Fibroblast of gingiva (primary cell): ENCODE data around the gene SND1.
A peak's percentile ranks its signal among the peaks of the same experiment; 100 is the strongest.

Experiments
- DNase-seq: peaks from one replicate; pipeline ENCODE4 v3.0.0-alpha.2; 2011; ENCODE audit warnings: low read depth

SND1 gene

DNA sequence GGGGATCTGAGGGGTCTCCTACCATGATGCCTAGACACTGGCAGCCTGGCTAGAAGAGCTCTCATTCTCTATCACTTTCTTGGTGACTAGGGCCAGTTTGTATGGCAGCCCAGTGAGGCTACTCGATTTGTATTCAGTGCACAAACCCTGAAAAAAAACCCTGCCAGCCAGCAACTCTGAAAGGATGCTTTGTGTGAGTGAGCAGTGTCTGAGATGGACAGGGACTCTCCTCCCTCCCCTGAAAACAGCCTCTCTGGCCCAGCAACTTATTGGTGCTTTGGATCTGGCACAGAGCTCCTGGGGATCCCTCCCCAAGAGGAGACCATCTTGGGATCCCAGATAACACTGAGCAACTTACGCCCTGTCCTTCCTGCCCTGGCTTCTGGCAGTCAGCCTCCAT is 390.0 kb downstream of the SND1 start:
- no peak for DNase-seq

DNA sequence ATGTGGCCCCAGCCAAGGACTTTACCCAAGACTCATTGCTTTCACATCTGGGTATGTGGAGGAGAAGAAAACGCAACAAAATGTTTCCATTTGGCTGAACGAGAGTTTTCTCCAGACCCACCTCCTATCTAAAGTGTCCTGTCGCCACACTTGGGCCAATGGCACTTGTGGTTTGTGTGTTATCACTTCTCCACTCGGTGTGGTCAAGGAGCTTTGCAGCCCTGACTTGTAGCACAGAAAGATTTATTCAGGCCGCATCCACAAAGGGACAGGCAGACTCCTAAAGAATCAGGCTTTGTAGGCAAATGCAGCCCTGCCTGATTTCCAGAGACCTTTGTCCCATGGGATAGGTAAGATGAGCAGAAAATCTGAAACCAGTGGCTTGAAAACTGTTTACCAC is 392.1 kb downstream of the SND1 start:
- DNase-seq = no peak

GRCh38 chr7:128045158-128045557 is 393.2 kb downstream of the SND1 start:
- no peak for DNase-seq

DNA sequence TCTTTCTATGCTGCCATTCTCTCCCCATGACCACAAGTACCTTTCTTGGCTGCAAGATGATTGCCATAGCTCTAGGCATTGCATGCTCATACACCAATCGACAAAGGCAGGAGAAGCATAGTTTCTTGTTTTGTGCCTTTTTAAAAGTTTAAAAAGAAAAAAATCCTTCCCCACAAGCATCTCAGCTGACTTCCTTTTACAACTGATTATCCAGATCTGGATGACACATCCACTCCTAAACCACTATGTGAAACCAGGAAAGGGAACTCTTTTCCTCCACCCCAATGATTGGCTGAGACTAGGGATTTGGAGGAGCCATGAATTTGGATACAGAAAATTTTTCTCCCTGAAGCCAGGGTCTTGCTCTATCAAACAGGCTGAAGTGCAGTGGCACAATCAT is 393.8 kb downstream of the SND1 start:
- DNase-seq = no peak

GRCh38 chr7:128052404-128052803 is 400.4 kb downstream of the SND1 start:
- DNase-seq = no peak

DNA sequence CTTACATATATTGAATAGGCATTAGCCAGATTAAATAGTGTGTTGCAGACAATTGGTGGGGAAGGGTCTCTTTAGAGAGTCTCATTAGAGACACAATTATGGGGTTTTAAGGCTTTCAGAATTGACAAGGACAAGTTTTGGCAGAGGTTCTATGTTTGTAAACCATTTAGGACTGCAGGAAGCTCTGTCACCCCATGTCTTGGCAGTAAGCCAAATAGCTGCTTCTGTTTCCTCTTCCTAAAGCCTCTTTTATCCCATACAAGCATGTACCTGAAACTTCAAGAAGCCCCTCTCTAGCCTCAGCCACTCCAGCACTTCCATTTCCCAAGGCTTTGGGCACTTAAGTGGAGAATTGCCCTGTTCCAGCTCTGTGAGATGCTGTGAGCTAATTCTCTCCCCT is 401.0 kb downstream of the SND1 start:
- DNase-seq = no peak

GRCh38 chr7:128053991-128054390 is 402.0 kb downstream of the SND1 start:
- DNase-seq = no peak

DNA sequence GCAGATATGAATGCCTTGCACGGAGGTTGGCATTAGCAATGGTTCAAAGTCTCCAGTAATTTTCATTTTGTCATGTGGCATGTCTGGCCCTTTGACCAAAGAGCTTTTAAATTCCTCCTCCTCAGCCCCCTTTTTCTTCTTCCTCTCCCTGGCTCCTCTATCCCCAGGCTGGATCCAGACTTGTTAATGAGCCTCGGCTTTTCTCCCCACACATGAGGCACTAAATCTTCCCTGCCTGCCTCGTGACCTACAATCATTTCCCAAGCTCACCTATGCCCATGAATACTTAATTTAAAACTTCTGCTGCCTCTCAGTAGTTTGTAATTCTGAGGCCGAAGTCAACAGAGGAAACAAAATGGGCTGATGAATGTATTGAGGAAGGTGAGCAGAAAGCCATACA is 402.5 kb downstream of the SND1 start:
- DNase-seq = no peak

- no peak for DNase-seq
Observed at GRCh38 chr7:128055637-128056036, 403.6 kb downstream of the SND1 start.

- peak; percentile 69 for DNase-seq
Observed at GRCh38 chr7:128056901-128057300, 404.9 kb downstream of the SND1 start.

- no peak for DNase-seq
Observed at GRCh38 chr7:128057909-128058308, 405.9 kb downstream of the SND1 start.

DNA sequence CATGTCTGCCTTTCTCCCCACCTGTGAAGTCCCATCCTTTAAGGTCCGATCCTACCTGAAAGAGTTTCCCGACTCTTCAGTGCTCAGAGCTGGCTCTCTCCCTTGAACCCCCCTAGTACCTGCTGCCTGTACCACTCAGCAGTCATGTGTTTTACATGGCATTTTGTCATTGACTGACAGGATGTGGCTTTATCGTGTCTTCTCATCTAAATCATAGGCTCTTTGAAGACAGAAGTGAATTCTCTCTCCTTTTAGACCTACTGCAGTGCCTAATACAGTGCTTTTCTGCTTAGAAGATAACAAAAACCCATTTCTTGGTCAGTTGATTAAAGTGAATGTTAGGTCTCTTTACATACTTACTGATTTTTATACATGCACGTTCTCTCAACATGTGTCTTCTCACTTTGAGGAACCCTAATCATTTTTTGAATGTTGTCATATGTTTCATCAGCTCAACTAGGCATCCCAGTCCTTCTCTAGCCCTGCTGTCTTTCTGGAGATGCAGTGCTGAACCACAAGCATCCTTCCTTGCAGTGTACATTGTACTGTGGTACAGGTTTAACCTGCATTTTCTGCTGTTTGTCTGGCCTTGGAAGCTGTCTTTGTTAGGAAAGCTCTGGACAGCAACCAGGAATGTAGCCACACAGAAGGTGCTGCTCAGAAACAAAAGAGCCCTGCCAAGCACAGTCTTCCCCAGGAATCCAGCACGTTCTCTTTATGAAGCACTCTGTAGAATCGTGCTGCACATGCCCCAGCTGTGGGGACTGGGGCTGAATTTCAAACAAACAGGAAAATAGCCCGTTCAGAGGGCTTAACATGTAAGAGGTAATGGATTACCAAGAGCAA is 407.4 kb downstream of the SND1 start:
- no peak for DNase-seq

- no peak for DNase-seq
Observed at GRCh38 chr7:128060018-128060417, 408.0 kb downstream of the SND1 start.

GRCh38 chr7:128063088-128063487 is 411.1 kb downstream of the SND1 start:
- DNase-seq = no peak

DNA sequence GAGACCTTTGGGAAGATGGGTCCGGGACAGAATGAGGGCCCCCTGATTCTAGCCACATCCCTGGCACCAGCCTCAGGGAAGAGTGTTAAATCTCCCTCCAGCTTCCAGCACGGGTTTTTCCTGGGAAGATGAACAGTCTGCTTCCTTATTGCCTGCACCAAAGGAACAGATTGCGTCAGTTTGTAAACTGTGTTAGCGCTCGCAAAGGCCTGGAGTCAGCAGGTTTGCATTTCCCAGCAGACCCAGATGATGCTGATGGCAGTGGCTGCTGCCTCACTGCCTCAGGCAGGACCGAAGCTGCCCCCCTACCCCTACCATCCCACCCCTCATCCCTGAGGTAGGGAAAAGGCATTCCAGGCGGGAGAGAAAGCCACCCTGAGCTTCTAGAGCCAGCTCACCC is 413.9 kb downstream of the SND1 start:
- no peak for DNase-seq

DNA sequence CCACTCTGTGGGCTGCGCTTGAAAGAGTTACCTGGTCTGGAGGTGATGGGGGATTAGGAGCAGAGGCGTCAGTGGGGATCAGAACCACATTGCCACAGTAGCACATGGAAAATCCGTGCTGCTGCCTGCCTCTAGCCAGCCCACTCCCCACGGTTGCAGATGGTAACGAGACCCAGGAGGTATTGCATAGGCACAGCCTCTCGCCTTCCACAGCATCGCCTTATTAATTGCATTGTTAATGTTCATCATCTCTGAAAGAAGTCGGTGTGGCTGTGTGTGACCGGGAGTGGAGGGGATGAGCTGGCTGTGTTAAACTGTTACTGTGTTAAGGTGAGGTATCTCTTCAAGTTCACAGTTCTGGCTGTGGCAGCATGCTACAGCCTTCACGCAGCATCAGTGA is 414.4 kb downstream of the SND1 start:
- no peak for DNase-seq

GRCh38 chr7:128066858-128067257 is 414.9 kb downstream of the SND1 start:
- no peak for DNase-seq

DNA sequence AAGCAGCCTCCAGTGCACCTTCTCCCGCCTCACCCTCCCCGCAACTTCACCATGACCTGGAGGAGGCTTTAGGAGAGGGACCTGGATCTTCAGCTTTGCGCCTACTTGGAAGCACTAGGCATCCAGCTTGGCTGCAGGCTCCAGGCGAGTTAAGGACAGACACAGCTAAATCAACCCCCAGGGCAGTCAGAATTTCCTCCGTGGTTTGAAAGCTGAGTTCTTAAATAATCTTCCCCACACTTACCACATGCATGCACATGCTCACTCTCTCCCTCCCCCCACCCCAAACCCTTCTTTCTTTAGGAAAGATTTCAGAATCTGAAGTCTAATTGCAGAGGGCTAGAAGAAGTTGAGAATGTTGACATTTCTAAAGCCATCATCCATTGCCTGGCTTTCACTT is 416.0 kb downstream of the SND1 start:
- no peak for DNase-seq

- no peak for DNase-seq
Observed at GRCh38 chr7:128068785-128069184, 416.8 kb downstream of the SND1 start.

DNA sequence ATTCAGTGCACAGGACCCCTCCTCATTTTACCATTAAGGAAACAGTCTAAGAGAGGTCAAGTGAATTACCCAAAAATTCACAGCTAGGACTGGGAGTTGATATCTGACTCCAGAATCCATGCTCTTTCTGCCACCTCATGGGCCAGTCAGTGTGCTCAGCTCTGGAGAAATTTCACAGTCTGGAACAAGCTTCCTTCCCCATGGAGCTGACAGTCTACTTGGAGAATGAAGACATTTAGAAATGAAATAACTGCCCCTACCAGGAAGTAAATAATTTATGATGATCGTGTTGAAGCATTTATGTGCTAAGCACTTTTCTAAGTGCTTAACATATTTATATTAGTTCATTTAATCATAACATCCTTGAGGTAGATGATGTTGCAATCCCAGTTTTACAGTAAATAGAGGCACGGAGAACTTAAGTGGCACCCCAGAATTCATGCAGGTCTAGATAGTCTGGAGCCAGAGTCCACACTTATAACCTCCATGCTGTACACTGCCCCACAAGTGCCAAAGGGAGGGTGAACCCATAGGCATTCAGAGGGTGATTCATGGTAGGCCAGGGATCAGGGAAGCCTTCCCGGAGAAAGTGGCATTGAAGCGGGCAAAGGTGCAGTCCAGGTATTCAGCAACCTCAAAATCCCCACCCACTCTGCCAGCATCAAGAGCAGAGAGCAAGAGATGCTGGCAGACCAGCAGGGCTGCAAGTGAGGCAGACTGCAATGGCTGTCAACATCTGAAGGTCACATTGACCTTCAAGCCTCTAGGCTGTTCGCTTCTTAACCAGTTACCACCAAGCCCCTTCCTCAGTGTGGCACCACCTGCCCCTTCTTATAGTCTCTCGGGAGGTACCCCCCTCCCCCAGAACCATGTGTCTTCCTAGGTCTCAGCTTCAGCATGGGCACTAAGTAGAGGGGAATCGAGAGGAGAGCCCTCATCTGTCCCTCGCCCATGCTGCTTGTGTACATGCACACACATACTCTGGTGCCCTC is 417.7 kb downstream of the SND1 start:
- no peak for DNase-seq

- no peak for DNase-seq
Observed at GRCh38 chr7:128071376-128071775, 419.4 kb downstream of the SND1 start.

DNA sequence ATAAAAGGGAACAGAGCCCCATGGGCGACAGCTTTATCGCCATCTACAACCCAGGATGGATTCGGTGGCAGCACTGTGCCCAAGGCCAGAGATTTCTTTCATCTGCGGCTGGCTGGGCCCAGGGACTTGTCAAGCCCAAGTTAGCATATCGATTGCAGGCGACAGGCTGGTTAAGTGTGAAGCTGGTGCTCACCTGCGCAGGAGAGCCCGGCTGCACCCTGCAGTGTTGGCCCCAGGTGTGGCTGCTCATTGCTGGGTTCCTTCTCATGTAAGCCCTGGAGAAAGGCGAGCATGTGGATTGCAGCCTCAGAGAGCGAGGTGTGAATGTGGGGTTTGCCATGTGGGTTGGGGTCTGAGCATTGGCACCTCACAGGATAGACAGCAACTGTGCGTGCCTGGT is 419.8 kb downstream of the SND1 start:
- no peak for DNase-seq

GRCh38 chr7:128073671-128074310 is 421.8 kb downstream of the SND1 start:
- no peak for DNase-seq
